ENCODE measurements around the gene CFAP97D1. TPM values are rescaled to one million over a fixed set of nuclear protein-coding genes. Genes with fewer than 3 reads are reported as not detected.

The CFAP97D1 gene
- total and polyA plus RNA-seq, 3 donors from 2014 or later = 6.3 to 32.4 (median 20.0) TPM

DNA sequence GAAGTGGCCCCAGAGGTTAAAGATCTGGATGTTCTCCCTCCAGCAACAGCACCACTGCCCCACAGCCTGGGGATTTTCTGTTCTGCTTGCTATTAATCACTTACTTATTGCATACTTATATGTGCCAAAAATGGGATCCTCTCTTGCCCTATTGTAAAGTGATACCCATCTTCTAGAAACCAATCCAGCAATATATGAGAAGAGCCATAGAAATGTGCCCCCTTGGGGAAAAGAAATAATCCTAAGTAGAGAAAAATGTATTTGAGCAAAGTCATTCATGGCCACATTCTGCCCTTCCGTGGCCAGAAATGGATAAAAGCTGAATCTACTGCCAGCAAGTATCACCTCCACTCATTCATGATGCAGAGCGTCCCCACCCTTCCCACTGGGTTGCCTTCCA lies 42.5 kb upstream of the CFAP97D1 start:
- intact Hi-C loops (cut with DNase I; ENCODE audit: low total_unique reads) = no loop called here
- DNase-seq = no peak
- no peak for TF ChIP-seq POLR2A (IDR thresholded peaks at IDR 0.05)
- TF ChIP-seq, protein P1, sequence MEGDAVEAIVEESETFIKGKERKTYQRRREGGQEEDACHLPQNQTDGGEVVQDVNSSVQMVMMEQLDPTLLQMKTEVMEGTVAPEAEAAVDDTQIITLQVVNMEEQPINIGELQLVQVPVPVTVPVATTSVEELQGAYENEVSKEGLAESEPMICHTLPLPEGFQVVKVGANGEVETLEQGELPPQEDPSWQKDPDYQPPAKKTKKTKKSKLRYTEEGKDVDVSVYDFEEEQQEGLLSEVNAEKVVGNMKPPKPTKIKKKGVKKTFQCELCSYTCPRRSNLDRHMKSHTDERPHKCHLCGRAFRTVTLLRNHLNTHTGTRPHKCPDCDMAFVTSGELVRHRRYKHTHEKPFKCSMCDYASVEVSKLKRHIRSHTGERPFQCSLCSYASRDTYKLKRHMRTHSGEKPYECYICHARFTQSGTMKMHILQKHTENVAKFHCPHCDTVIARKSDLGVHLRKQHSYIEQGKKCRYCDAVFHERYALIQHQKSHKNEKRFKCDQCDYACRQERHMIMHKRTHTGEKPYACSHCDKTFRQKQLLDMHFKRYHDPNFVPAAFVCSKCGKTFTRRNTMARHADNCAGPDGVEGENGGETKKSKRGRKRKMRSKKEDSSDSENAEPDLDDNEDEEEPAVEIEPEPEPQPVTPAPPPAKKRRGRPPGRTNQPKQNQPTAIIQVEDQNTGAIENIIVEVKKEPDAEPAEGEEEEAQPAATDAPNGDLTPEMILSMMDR (IDR thresholded peaks at IDR 0.05) = no peak
- Histone ChIP-seq H3K4me3 (no peak overlapping the region), H3K9me3 (no peaks in the 10 kb centered on the region), H3K4me1 (no peaks in the 10 kb centered on the region), H3K27ac (no peak overlapping the region), H3K36me3 (ENCODE audit: low read depth, missing control alignments) (no peaks in the 10 kb centered on the region), H3K27me3 (no peaks in the 10 kb centered on the region)
- 79 to 91% methylated on average over 2 of the region's 2 CpGs for WGBS, 2 donors

DNA sequence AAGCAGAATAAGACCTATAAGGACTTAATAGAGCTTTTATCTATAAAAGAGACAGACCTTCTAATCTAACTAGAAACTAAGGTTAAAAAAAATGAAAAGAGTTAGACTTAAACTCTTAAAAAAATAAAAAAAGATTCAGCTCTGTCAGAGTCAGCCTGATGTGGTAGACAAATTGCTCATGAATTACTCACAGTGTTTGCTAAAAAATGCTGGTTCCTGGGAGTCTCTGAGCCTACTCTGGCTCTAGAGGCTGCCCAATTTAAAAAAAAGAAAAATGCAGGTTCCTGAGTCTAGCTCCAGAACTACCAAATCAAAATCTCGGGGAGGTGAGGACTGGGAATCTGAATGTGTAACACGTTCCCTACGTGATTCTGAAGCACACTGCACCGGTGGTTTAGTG lies 39.7 kb upstream of the CFAP97D1 start:
- no peak for TF ChIP-seq POLR2A (IDR thresholded peaks at IDR 0.05)
- TF ChIP-seq, protein P1 (IDR thresholded peaks at IDR 0.05) = no peak
- Histone ChIP-seq H3K36me3 (ENCODE audit: low read depth, missing control alignments) (no peaks in the 10 kb centered on the region), H3K27me3 (no peaks in the 10 kb centered on the region), H3K4me3 (no peak overlapping the region), H3K9me3 (no peaks in the 10 kb centered on the region), H3K27ac (no peak overlapping the region), H3K4me1 (no peaks in the 10 kb centered on the region)
- 89 to 90% methylated on average over 4 of the region's 4 CpGs for WGBS, 2 donors
- intact Hi-C loops (cut with DNase I; ENCODE audit: low total_unique reads) = no loop called here
- DNase-seq = no peak

DNA sequence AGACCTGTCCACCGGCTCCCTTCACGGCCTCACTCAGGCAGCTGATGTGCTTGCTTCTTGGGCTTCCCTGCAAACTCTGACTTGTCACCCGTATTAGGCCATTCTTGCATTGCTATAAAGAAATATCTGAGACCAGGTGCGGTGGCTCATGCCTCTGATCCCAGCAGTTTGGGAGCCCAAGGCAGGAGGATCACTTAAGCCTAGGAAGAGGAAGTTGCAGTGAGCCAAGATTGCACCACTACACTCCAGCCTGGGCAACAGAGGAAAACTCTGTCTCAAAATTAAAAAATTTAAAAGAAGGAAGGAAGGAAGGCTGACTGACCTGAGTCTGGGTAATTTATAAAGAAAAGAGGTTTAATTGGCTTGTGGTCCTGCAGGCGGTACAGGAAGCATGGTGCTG lies 38.6 kb upstream of the CFAP97D1 start:
- H3K4me1 ChIP-seq = no peaks in the 10 kb centered on the region
- no peaks in the 10 kb centered on the region for H3K9me3 ChIP-seq
- intact Hi-C loops (cut with DNase I; ENCODE audit: low total_unique reads) = no loop called here
- WGBS, 2 donors = 87 to 89% methylated on average over 5 of the region's 5 CpGs
- no peaks in the 10 kb centered on the region for H3K36me3 ChIP-seq (ENCODE audit: low read depth, missing control alignments)
- no peak for DNase-seq
- H3K27ac ChIP-seq = no peak overlapping the region
- TF ChIP-seq, protein P1 (IDR thresholded peaks at IDR 0.05) = no peak
- TF ChIP-seq POLR2A (IDR thresholded peaks at IDR 0.05) = no peak
- no peak overlapping the region for H3K4me3 ChIP-seq
- H3K27me3 ChIP-seq = no peaks in the 10 kb centered on the region

DNA sequence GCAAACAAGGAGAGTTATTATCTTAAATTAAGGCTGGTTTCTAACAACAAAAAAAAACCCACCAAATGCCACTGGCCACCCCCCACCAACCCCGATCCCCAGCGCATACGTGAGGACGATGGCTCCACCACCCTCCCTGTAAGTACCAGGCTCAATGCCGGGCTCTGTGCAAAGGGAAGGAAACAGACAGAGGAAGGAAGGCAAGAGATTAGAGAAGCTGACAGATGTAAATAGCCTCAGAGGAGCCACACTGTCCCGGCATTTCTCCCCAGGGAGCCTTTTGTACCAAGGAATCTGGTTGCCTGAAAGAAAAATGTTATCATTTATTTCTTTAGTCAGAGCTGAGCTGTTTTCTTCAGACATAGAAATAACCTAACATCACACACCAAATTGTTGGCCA lies 34.7 kb upstream of the CFAP97D1 start:
- no peaks in the 10 kb centered on the region for H3K27me3 ChIP-seq
- H3K4me1 ChIP-seq = no peaks in the 10 kb centered on the region
- no peaks in the 10 kb centered on the region for H3K36me3 ChIP-seq (ENCODE audit: low read depth, missing control alignments)
- WGBS, 2 donors = 29 to 47% methylated on average over 6 of the region's 6 CpGs
- H3K27ac ChIP-seq = no peak overlapping the region
- no peak for DNase-seq
- no peak overlapping the region for H3K4me3 ChIP-seq
- no peak for TF ChIP-seq POLR2A (IDR thresholded peaks at IDR 0.05)
- TF ChIP-seq, protein P1 (IDR thresholded peaks at IDR 0.05) = no peak
- intact Hi-C loops (cut with DNase I; ENCODE audit: low total_unique reads) = no loop called here
- H3K9me3 ChIP-seq = no peaks in the 10 kb centered on the region

DNA sequence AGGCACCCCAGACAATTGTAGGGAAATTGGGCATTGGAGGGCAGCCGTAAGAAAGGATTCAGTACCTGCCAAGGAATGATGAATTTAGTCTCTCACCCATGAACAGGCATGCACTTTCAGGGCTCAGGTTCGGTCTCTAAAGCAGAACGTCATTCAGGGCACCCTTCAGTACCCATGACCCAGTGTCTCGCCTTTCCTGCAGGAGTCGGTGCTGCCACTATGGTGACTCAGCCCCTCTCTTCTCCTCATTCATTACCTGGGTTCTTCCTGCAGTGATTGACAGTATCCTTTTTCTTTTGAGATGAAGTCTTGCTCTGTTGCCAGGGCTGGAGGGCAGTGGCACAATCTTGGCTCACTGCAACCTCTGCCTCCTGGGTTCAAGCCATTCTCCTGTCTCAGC lies 30.1 kb upstream of the CFAP97D1 start:
- H3K4me3 ChIP-seq = no peak overlapping the region
- no peaks in the 10 kb centered on the region for H3K9me3 ChIP-seq
- no peak overlapping the region for H3K27ac ChIP-seq
- TF ChIP-seq, protein P1 (IDR thresholded peaks at IDR 0.05) = no peak
- TF ChIP-seq POLR2A (IDR thresholded peaks at IDR 0.05) = no peak
- WGBS, 2 donors = 89 to 91% methylated on average over 5 of the region's 5 CpGs
- H3K4me1 ChIP-seq = peaks cover 2% of the 10 kb centered on the region
- no peak for DNase-seq
- H3K27me3 ChIP-seq = no peaks in the 10 kb centered on the region
- H3K36me3 ChIP-seq (ENCODE audit: low read depth, missing control alignments) = no peaks in the 10 kb centered on the region
- intact Hi-C loops (cut with DNase I; ENCODE audit: low total_unique reads) = no loop called here
